GM19372 (cell line): ENCODE measurements around the gene ATG10.
"Not testable (repeated sequence)": the region's sequence is repeated elsewhere in the genome, so short reads cannot be mapped to it uniquely, and the experiment has no call there.

Experiments
- ATAC-seq: cut with Tn5 transposase; IDR thresholded peaks from one replicate; pipeline ENCODE4 v1.9.1; 2021; ENCODE audit warnings: mild to moderate bottlenecking, low read depth, moderate library complexity; ENCODE audit not compliant: unreplicated experiment

The ATG10 gene

GRCh38 chr5:82269363-82269762 lies 297.5 kb downstream of the ATG10 start:
- ATAC-seq = not testable (repeated sequence)

GRCh38 chr5:82272571-82273356 lies 300.9 kb downstream of the ATG10 start:
- not testable (repeated sequence) for ATAC-seq

GRCh38 chr5:82273426-82273825 lies 301.6 kb downstream of the ATG10 start:
- ATAC-seq = not testable (repeated sequence)

- ATAC-seq = no peak
Observed at GRCh38 chr5:82274343-82275211, 302.8 kb downstream of the ATG10 start.

- ATAC-seq = no peak
Observed at GRCh38 chr5:82275216-82275664, 303.4 kb downstream of the ATG10 start.

- ATAC-seq = no peak
Observed at GRCh38 chr5:82276800-82277612, 305.2 kb downstream of the ATG10 start.

GRCh38 chr5:82277613-82277986 lies 305.8 kb downstream of the ATG10 start:
- no peak for ATAC-seq

- peak; percentile 94 for ATAC-seq
Observed at GRCh38 chr5:82277987-82278710, 306.3 kb downstream of the ATG10 start, which contains the start of gene RPS23. Gene RPS23, minus strand, starts transcription at chr5:82278354. Its CDS starts 31 bp downstream, at chr5:82278323.

- no peak for ATAC-seq
Observed at GRCh38 chr5:82278711-82279370, 307.0 kb downstream of the ATG10 start.

- no peak for ATAC-seq
Observed at GRCh38 chr5:82283893-82284292, 312.1 kb downstream of the ATG10 start.

GRCh38 chr5:82285206-82285605 lies 313.4 kb downstream of the ATG10 start:
- ATAC-seq = no peak

- no peak for ATAC-seq
Observed at GRCh38 chr5:82287625-82288024, 315.8 kb downstream of the ATG10 start.

GRCh38 chr5:82290005-82290404 lies 318.2 kb downstream of the ATG10 start:
- ATAC-seq = no peak

GRCh38 chr5:82290908-82291307 lies 319.1 kb downstream of the ATG10 start:
- ATAC-seq = no peak

GRCh38 chr5:82291420-82291819 lies 319.6 kb downstream of the ATG10 start:
- ATAC-seq = no peak

- no peak for ATAC-seq
Observed at GRCh38 chr5:82295144-82295543, 323.3 kb downstream of the ATG10 start.

- no peak for ATAC-seq
Observed at GRCh38 chr5:82295959-82296531, 324.2 kb downstream of the ATG10 start.

GRCh38 chr5:82296929-82297328 lies 325.1 kb downstream of the ATG10 start:
- ATAC-seq = no peak

- ATAC-seq = no peak
Observed at GRCh38 chr5:82297711-82298110, 325.9 kb downstream of the ATG10 start.
